GM12865 (cell line): ENCODE data around the gene NSUN3.
A peak's percentile ranks its signal among the peaks of the same experiment; 100 is the strongest.

Source experiments
- DNase-seq: peaks from one replicate; pipeline ENCODE4 v3.0.0; 2010; ENCODE audit warnings: low read depth
- H3K4me3 ChIP-seq: 2 replicates; pipeline ENCODE4 v1.5.1; 2011; ENCODE audit warnings: mild to moderate bottlenecking, low read depth, low read length, control low read depth
- CTCF ChIP-seq: IDR thresholded peaks from 2 replicates; pipeline ENCODE4 v1.5.1; 2011; ENCODE audit warnings: low read length, control low read depth, low read depth, inconsistent platforms; ENCODE audit not compliant: insufficient read depth; ENCODE audit errors: missing control alignments

NSUN3 gene

GRCh38 chr3:94061297-94061696 lies 1.6 kb upstream of the NSUN3 start:
- TF ChIP-seq CTCF, result no peak
- no peak overlapping the region for H3K4me3 ChIP-seq
- no peak for DNase-seq

- no peak for TF ChIP-seq CTCF
- H3K4me3 ChIP-seq, result peak overlapping the region; percentile 99
- DNase-seq, result peak; percentile 22
Observed at GRCh38 chr3:94063496-94064119, 747 bp downstream of the NSUN3 start.

- TF ChIP-seq CTCF, result no peak
- DNase-seq, result no peak
- H3K4me3 ChIP-seq, result peak overlapping the region; percentile 99
Observed at GRCh38 chr3:94064243-94064860, 1.5 kb downstream of the NSUN3 start.

GRCh38 chr3:94065122-94065521 lies 2.3 kb downstream of the NSUN3 start:
- DNase-seq, result no peak
- no peak overlapping the region for H3K4me3 ChIP-seq
- TF ChIP-seq CTCF, result no peak

- H3K4me3 ChIP-seq, result no peak overlapping the region
- DNase-seq, result no peak
- no peak for TF ChIP-seq CTCF
Observed at GRCh38 chr3:94065819-94066480, 3.1 kb downstream of the NSUN3 start.

- DNase-seq, result no peak
- no peak overlapping the region for H3K4me3 ChIP-seq
- no peak for TF ChIP-seq CTCF
Observed at GRCh38 chr3:94066506-94067500, 3.9 kb downstream of the NSUN3 start.
